PFSK-1 (cell line): ENCODE measurements around the gene HBS1L.

Source experiments
- FOXP2 ChIP-seq: optimal IDR thresholded peaks from 2 replicates; pipeline ENCODE3; 2011; ENCODE audit warnings: borderline replicate concordance, control low read depth, inconsistent platforms; ENCODE audit not compliant: insufficient read depth; ENCODE audit errors: extremely low read length, extremely low read depth
- POLR2AphosphoS5 ChIP-seq: IDR thresholded peaks from 2 replicates; pipeline ENCODE4 v1.6.1; 2012; ENCODE audit warnings: low read depth, mild to moderate bottlenecking, control low read depth, low read length, moderate library complexity
- REST ChIP-seq, 2 experiments: IDR thresholded peaks; 2 replicates each; pipeline versions ENCODE4 v1.6.1 to v1.8.0; 2011 to 2012; ENCODE audit warnings: low read depth in 2 of 2, low read length in 2 of 2, control low read depth in 1 of 2, inconsistent platforms in 1 of 2, mild to moderate bottlenecking in 1 of 2, moderate library complexity in 1 of 2; ENCODE audit not compliant: insufficient read depth in 1 of 2
- SIN3A ChIP-seq: IDR thresholded peaks from 2 replicates; pipeline ENCODE4 v1.6.1; 2012; ENCODE audit warnings: mild to moderate bottlenecking, low read length, moderate library complexity, borderline replicate concordance; ENCODE audit not compliant: insufficient read depth
- TAF1 ChIP-seq: IDR thresholded peaks from 2 replicates; pipeline ENCODE4 v1.6.1; 2012; ENCODE audit warnings: low read length, control low read depth, borderline replicate concordance; ENCODE audit not compliant: insufficient read depth

Gene HBS1L

GRCh38 chr6:134932535-134933470 lies 121.8 kb downstream of the HBS1L start:
- no peak for TF ChIP-seq FOXP2
- TF ChIP-seq REST (IDR thresholded peaks at IDR 0.05; ENCODE audit: insufficient read depth in 1 of 2, low read depth in 2 of 2, low read length in 2 of 2), result no peak
- TF ChIP-seq TAF1, result no peak
- no peak for TF ChIP-seq SIN3A
- TF ChIP-seq POLR2AphosphoS5, result no peak

DNA sequence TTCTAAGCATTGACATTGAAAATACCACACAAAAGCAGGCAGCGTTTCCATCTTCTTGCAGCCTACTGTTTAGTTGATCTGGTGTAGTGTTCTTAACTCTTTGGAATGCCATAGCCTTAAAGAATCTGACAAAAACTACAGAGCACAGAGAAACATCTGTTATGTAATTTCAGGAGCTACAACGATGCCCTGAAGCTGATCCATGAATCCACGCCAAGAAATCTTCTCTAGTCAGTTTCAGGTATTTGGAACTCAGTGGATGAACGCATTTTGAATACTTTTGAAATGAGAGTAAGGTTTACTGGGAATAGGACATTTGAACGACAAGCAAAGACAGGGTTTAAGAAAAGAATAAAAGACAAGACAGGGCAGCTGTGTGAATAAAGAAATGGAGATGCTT lies 122.5 kb downstream of the HBS1L start:
- TF ChIP-seq POLR2AphosphoS5 (no peak), TAF1 (no peak), REST (IDR thresholded peaks at IDR 0.05; ENCODE audit: insufficient read depth in 1 of 2, low read depth in 2 of 2, low read length in 2 of 2) (no peak), FOXP2 (no peak), SIN3A (no peak)

GRCh38 chr6:134930463-134930862 lies 124.2 kb downstream of the HBS1L start:
- no peak for TF ChIP-seq TAF1
- no peak for TF ChIP-seq SIN3A
- no peak for TF ChIP-seq POLR2AphosphoS5
- no peak for TF ChIP-seq REST (IDR thresholded peaks at IDR 0.05; ENCODE audit: insufficient read depth in 1 of 2, low read depth in 2 of 2, low read length in 2 of 2)
- TF ChIP-seq FOXP2, result no peak

GRCh38 chr6:134928151-134928900 lies 126.3 kb downstream of the HBS1L start:
- TF ChIP-seq POLR2AphosphoS5 (no peak), SIN3A (no peak), REST (IDR thresholded peaks at IDR 0.05; ENCODE audit: insufficient read depth in 1 of 2, low read depth in 2 of 2, low read length in 2 of 2) (no peak), FOXP2 (no peak), TAF1 (no peak)
